Mammary epithelial cell (primary cell): ENCODE results near the gene ROR1.

ENCODE experiments used
- EZH2 ChIP-seq: IDR thresholded peaks from 2 replicates; pipeline ENCODE4 v1.6.1; 2012; ENCODE audit warnings: low read length, inconsistent platforms, borderline replicate concordance
- TF ChIP-seq, protein P1 (sequence below), 2 donors: IDR thresholded peaks in 1 of 2; conservative IDR thresholded peaks in 1 of 2; 2 replicates each; pipeline ENCODE4 v1.5.1; 2011 to 2012; ENCODE audit warnings: inconsistent platforms in 2 of 2, low read length in 2 of 2, mild to moderate bottlenecking in 2 of 2, control low read depth in 1 of 2, low read depth in 1 of 2; ENCODE audit not compliant: insufficient read depth in 1 of 2; ENCODE audit errors: extremely low read depth in 1 of 2

DNA sequence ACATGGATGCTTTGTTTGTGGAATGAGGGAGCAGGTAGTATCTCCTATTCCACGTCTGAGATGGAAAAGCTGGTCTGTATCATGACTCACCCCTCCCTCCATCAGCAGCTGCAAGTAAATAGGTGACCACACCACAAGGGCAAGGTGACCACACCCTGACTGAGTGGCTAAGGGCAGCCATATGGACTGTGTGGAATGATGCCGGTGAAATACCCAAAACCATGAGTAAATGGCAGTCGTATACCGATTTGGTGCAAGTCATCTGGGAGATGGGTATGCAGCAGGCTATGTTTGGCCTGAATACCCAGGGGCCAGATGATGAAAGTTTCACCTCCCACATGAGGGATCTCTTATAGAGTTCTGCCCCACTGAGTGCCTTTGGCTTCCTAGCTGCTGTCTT lies 413.8 kb downstream of the ROR1 start:
- TF ChIP-seq, protein P1, sequence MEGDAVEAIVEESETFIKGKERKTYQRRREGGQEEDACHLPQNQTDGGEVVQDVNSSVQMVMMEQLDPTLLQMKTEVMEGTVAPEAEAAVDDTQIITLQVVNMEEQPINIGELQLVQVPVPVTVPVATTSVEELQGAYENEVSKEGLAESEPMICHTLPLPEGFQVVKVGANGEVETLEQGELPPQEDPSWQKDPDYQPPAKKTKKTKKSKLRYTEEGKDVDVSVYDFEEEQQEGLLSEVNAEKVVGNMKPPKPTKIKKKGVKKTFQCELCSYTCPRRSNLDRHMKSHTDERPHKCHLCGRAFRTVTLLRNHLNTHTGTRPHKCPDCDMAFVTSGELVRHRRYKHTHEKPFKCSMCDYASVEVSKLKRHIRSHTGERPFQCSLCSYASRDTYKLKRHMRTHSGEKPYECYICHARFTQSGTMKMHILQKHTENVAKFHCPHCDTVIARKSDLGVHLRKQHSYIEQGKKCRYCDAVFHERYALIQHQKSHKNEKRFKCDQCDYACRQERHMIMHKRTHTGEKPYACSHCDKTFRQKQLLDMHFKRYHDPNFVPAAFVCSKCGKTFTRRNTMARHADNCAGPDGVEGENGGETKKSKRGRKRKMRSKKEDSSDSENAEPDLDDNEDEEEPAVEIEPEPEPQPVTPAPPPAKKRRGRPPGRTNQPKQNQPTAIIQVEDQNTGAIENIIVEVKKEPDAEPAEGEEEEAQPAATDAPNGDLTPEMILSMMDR (conservative IDR thresholded peaks at IDR 0.05 in 1 of 2, IDR thresholded peaks at IDR 0.05 in 1 of 2; ENCODE audit: extremely low read depth in 1 of 2, insufficient read depth in 1 of 2, low read depth in 1 of 2, low read length in 2 of 2), result no peak
- TF ChIP-seq EZH2, result no peak
